NOMO-1 (cell line): ENCODE results near the gene GPATCH1.

ENCODE experiments used
- DNase-seq, 2 experiments: peaks; one replicate each; lab custom pipeline; 2025; ENCODE audit not compliant: unreplicated experiment in 2 of 2; lab: John Stamatoyannopoulos, UW

Gene GPATCH1

GRCh38 chr19:33062902-33063301 is 18.1 kb upstream of the GPATCH1 start:
- DNase-seq, result no peak

GRCh38 chr19:33063356-33063752 is 17.6 kb upstream of the GPATCH1 start:
- DNase-seq, result peak in 1 of 2 experiments; percentile 52

GRCh38 chr19:33063753-33064457 is 17.1 kb upstream of the GPATCH1 start:
- DNase-seq, result no peak

GRCh38 chr19:33064458-33064791 is 16.6 kb upstream of the GPATCH1 start:
- DNase-seq, result no peak

GRCh38 chr19:33064792-33065550 is 16.0 kb upstream of the GPATCH1 start, which contains the start of gene RHPN2:
RHPN2 (minus strand) TSS chr19:33064888; CDS start chr19:33064852, 36 bp downstream.
- DNase-seq, result peak; percentile 11 to 35

- no peak for DNase-seq
Measured at GRCh38 chr19:33066543-33066942, 14.4 kb upstream of the GPATCH1 start.

GRCh38 chr19:33067121-33067520 is 13.9 kb upstream of the GPATCH1 start:
- no peak for DNase-seq

GRCh38 chr19:33071887-33072286 is 9.1 kb upstream of the GPATCH1 start:
- no peak for DNase-seq

- no peak for DNase-seq
Measured at GRCh38 chr19:33075519-33075918, 5.5 kb upstream of the GPATCH1 start.

GRCh38 chr19:33085570-33086128 is 4.7 kb downstream of the GPATCH1 start:
- no peak for DNase-seq

GRCh38 chr19:33086955-33087354 is 6.0 kb downstream of the GPATCH1 start:
- no peak for DNase-seq

GRCh38 chr19:33089010-33089409 is 8.0 kb downstream of the GPATCH1 start:
- DNase-seq, result no peak

- no peak for DNase-seq
Measured at GRCh38 chr19:33090179-33090578, 9.2 kb downstream of the GPATCH1 start.

- no peak for DNase-seq
Measured at GRCh38 chr19:33093420-33094210, 12.6 kb downstream of the GPATCH1 start.

- no peak for DNase-seq
Measured at GRCh38 chr19:33094436-33095067, 13.6 kb downstream of the GPATCH1 start.

GRCh38 chr19:33096005-33096404 is 15.0 kb downstream of the GPATCH1 start:
- DNase-seq, result no peak

GRCh38 chr19:33098055-33098534 is 17.1 kb downstream of the GPATCH1 start:
- no peak for DNase-seq

GRCh38 chr19:33100894-33101644 is 20.1 kb downstream of the GPATCH1 start:
- no peak for DNase-seq

GRCh38 chr19:33102893-33103292 is 21.9 kb downstream of the GPATCH1 start:
- no peak for DNase-seq

GRCh38 chr19:33108161-33108560 is 27.2 kb downstream of the GPATCH1 start:
- DNase-seq, result no peak
